Iris pigment epithelial cell (primary cell): ENCODE data around the gene RUNX2.
A peak's percentile ranks its signal among the peaks of the same experiment; 100 is the strongest.
"Not testable (repeated sequence)": the region's sequence is repeated elsewhere in the genome, so short reads cannot be mapped to it uniquely, and the experiment has no call there.

Experiments
- DNase-seq: peaks from one replicate; pipeline ENCODE4 v3.0.0-alpha.2; 2011; ENCODE audit warnings: low read depth

The RUNX2 gene

DNA sequence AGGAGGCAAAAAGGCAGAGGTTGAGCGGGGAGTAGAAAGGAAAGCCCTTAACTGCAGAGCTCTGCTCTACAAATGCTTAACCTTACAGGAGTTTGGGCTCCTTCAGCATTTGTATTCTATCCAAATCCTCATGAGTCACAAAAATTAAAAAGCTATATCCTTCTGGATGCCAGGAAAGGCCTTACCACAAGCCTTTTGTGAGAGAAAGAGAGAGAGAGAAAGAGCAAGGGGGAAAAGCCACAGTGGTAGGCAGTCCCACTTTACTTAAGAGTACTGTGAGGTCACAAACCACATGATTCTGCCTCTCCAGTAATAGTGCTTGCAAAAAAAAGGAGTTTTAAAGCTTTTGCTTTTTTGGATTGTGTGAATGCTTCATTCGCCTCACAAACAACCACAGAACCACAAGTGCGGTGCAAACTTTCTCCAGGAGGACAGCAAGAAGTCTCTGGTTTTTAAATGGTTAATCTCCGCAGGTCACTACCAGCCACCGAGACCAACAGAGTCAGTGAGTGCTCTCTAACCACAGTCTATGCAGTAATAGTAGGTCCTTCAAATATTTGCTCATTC lies at the start of gene RUNX2:
Gene RUNX2, plus strand, starts transcription at position 375 of the 567 bp plus-strand sequence. CDS start 397 bp downstream, outside the sequence.
- DNase-seq = peak; percentile 88

GRCh38 chr6:45278367-45278766 lies 49.8 kb upstream of the RUNX2 start:
- no peak for DNase-seq

DNA sequence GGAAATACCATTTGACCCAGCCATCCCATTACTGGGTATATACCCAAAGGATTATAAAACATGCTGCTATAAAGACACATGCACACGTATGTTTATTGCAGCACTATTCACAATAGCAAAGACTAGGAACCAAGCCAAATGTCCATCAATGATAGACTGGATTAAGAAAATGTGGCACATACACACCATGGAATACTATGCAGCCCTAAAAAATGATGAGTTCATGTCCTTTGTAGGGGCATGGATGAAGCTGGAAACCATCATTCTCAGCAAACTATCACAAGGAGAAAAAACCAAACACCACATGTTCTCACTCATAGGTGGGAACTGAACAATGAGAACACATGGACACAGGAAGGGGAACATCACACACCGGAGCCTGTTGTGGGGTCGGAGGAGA lies 41.4 kb upstream of the RUNX2 start:
- not testable (repeated sequence) for DNase-seq

- DNase-seq = no peak
Measured at GRCh38 chr6:45289751-45290514, 38.2 kb upstream of the RUNX2 start.

DNA sequence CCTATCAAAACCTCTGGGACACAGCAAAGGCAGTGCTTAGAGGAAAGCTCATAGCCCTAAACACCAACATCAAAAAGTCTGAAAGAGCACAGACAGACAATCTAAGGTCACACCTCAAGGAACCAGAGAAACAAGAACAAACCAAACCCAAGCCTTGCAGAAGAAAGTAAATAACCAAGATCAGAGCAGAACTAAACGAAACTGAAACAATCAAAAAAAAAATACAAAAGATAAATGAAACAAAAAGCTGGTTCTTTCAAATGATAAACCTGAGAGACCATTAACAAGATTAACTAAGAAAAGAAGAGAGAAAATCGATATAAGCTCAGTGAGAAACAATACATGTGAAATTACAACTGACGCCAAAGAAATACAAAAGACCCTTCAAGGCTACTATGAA lies 34.8 kb upstream of the RUNX2 start:
- no peak for DNase-seq

DNA sequence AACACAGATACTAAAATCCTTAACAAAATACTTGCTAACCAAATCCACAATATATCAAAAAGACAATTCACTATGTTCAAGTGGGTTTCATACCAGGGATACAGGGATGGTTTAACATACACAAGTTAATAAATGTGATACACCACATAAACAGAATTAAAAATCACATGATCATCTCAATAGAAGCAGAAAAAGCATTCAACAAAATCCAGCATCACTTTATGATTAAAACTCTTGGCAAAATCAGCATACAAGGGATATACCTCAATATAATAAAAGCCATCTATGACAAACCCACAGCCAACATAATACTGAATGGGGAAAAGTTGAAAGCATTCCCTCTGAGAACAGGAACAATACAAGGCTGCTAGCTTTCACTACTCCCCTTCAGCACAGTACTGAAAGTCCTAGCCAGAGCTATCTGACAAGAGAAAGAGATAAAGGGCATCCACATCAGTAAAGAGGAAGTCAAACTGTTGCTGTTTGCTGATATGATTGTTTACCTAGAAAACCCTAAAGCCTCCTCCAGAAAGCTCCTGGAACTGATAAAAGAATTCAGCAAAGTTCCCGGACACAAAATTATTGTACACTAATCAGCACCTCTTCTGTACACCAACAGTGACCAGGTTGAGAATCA lies 33.9 kb upstream of the RUNX2 start:
- DNase-seq = not testable (repeated sequence)

- DNase-seq = no peak
Measured at GRCh38 chr6:45297320-45297719, 30.8 kb upstream of the RUNX2 start.

- no peak for DNase-seq
Measured at GRCh38 chr6:45299096-45299581, 29.0 kb upstream of the RUNX2 start.

- no peak for DNase-seq
Measured at GRCh38 chr6:45300736-45301135, 27.4 kb upstream of the RUNX2 start.

GRCh38 chr6:45301348-45302142 lies 26.6 kb upstream of the RUNX2 start:
- no peak for DNase-seq

GRCh38 chr6:45302832-45303231 lies 25.3 kb upstream of the RUNX2 start:
- no peak for DNase-seq

DNA sequence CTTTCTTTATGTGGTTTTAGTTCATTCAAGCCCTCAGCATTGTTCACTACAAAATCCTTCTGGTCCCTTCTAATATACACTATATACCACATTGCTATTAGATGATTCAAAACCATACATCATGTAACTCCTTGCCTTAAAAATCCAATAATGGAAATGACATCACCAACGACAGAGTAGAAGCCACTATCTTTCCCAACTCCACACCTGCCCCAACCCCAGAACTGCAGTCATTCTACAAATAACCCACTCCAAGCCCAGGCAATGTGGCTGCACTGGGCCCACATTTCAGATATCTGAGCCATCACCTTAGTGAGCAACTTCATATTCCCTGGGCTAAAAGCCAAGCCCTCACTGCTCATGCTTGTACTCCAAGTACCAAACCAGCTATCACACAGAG lies 22.6 kb upstream of the RUNX2 start:
- DNase-seq = peak; percentile 16

GRCh38 chr6:45310118-45310788 lies 17.9 kb upstream of the RUNX2 start:
- no peak for DNase-seq

GRCh38 chr6:45314146-45314545 lies 14.0 kb upstream of the RUNX2 start:
- DNase-seq = no peak

- no peak for DNase-seq
Measured at GRCh38 chr6:45320349-45320748, 7.8 kb upstream of the RUNX2 start.

DNA sequence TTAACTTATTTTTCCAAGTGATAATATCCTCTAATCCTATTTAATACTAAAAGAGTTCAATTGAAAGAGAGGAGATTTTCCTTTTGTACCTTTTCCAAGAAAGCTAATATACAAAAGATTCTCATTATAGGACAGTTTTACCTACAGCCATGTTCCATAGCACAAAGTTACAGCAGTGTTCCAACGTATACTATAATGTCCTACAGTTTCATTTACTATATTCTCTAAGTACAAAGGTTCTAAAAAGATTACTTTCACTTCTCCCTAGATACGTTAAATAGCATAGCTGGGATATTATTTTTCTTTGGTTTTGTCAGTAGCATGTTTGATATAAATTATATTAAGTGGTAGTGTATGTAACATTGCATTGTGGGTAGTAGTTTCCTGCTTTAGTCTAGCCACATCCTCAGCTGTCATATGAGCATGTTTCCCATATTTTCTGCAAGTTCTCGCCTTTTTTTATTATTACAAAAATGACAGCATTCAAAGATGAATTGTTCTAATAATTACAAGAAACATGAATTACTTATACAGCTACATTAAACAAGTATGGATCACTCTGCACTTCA lies 4.4 kb upstream of the RUNX2 start:
- DNase-seq = no peak

GRCh38 chr6:45326698-45327417 lies 1.3 kb upstream of the RUNX2 start:
- no peak for DNase-seq

GRCh38 chr6:45328523-45328922 lies 393 bp downstream of the RUNX2 start:
- no peak for DNase-seq

DNA sequence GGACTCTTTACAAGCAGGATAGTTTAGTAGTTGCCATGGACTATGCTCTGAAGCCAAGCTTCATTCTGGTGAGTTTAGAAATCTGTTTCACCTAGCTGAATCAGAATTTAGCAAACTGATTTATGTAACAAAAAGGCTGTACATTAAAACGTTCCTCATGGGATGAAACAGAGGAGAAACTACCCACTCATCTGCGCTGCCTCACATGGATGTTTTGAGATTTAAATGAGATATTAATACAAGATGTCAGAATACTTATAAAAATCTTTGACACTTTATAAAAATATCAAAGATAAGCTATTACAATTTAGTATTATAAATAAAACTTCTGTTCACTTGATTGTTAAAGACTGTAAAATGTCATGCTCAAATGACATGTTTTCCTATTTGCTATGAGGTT lies 16.8 kb downstream of the RUNX2 start:
- no peak for DNase-seq

DNA sequence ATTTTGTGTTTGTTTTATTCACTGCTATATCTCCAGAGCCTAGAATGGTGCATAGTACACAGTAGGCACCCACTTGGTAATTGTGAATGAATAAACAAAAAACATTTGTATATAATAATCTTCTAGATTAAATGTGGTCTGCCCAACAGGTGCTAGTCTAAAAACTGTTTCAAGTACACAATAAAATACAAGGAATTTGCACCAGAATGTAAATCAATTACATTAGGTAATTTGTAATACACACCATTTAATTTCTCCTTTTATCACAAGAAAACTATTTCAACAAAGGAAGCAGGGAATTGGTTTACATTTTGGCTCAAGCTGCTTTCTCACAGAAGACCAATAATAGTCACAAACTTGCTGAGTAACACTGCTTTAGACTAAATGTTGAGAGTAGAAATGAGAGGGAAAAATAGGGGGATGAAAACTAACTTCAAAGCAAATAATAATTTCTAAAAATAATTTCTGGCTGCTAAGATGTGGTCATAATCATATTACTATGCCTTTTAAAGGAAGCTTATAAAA lies 22.1 kb downstream of the RUNX2 start:
- DNase-seq = peak; percentile 37

GRCh38 chr6:45351076-45351475 lies 22.9 kb downstream of the RUNX2 start:
- no peak for DNase-seq
